HepG2 (cell line): ENCODE data around the gene MRGPRX4.

ENCODE experiments used
- CBFB ChIP-seq: sonication (generic); formaldehyde crosslinking; IDR thresholded peaks from 2 replicates; pipeline ENCODE4 v1.4.0; 2020; ENCODE audit warnings: missing genetic modification reagents
- CREB1 ChIP-seq, 2 experiments: fragments of 450-650 bp in 1 of 2; IDR thresholded peaks; 2 replicates each; pipeline ENCODE4 v1.6.1; 2016 to 2017; ENCODE audit warnings: control low read depth in 1 of 2, mild to moderate bottlenecking in 1 of 2, missing compliant biosample characterization in 1 of 2, missing genetic modification characterization in 1 of 2
- SOX6 ChIP-seq, 2 experiments: fragments of 450-650 bp in 1 of 2; sonication (generic) in 1 of 2; formaldehyde crosslinking in 1 of 2; IDR thresholded peaks; 2 replicates each; pipeline versions ENCODE4 v1.4.0 to v1.6.1; 2017 to 2020; ENCODE audit warnings: antibody characterized with exemption in 1 of 2, mild to moderate bottlenecking in 1 of 2, missing genetic modification reagents in 1 of 2
- TF ChIP-seq, protein P1 (sequence below): sonication (generic); formaldehyde crosslinking; IDR thresholded peaks from 2 replicates; pipeline ENCODE4 v1.5.0; 2020; ENCODE audit warnings: mild to moderate bottlenecking, missing genetic modification reagents, moderate library complexity
- TF ChIP-seq, protein P2 (sequence below): sonication (generic); formaldehyde crosslinking; IDR thresholded peaks from 2 replicates; pipeline ENCODE4 v1.8.1; 2022; ENCODE audit warnings: low read depth, mild to moderate bottlenecking, missing genetic modification reagents
- TF ChIP-seq, protein P3 (sequence below): sonication (generic); formaldehyde crosslinking; conservative IDR thresholded peaks from 2 replicates; pipeline ENCODE4 v1.4.0; 2020; ENCODE audit warnings: missing genetic modification reagents

DNA sequence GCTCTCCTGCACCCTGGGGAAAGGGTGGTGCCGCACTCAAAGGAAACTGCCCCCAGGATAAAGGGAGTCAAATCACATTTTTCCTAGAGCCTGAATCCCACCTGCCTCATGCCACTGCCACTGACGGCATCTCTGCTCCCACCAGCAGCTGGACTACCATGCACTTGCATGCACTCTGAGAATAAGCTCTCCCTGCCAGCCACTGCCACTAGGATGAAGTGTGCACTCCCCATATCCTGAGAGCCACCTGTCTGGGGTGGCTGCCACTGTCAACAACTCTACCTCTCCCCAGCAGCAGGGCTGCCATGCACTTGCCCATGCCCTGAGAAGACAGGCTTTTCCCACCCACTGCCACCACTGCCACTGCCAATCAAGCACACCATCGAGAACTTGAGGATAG is 31.6 kb downstream of the MRGPRX4 start:
- no peak for TF ChIP-seq CREB1 (IDR thresholded peaks at IDR 0.05)
- TF ChIP-seq CREB1 (CRISPR knock-in tag; IDR thresholded peaks at IDR 0.05): no peak
- TF ChIP-seq, protein P1, sequence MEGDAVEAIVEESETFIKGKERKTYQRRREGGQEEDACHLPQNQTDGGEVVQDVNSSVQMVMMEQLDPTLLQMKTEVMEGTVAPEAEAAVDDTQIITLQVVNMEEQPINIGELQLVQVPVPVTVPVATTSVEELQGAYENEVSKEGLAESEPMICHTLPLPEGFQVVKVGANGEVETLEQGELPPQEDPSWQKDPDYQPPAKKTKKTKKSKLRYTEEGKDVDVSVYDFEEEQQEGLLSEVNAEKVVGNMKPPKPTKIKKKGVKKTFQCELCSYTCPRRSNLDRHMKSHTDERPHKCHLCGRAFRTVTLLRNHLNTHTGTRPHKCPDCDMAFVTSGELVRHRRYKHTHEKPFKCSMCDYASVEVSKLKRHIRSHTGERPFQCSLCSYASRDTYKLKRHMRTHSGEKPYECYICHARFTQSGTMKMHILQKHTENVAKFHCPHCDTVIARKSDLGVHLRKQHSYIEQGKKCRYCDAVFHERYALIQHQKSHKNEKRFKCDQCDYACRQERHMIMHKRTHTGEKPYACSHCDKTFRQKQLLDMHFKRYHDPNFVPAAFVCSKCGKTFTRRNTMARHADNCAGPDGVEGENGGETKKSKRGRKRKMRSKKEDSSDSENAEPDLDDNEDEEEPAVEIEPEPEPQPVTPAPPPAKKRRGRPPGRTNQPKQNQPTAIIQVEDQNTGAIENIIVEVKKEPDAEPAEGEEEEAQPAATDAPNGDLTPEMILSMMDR: no peak
- TF ChIP-seq SOX6 (IDR thresholded peaks at IDR 0.05): no peak
- TF ChIP-seq SOX6 (CRISPR knock-in tag; IDR thresholded peaks at IDR 0.05): no peak
- TF ChIP-seq, protein P2, sequence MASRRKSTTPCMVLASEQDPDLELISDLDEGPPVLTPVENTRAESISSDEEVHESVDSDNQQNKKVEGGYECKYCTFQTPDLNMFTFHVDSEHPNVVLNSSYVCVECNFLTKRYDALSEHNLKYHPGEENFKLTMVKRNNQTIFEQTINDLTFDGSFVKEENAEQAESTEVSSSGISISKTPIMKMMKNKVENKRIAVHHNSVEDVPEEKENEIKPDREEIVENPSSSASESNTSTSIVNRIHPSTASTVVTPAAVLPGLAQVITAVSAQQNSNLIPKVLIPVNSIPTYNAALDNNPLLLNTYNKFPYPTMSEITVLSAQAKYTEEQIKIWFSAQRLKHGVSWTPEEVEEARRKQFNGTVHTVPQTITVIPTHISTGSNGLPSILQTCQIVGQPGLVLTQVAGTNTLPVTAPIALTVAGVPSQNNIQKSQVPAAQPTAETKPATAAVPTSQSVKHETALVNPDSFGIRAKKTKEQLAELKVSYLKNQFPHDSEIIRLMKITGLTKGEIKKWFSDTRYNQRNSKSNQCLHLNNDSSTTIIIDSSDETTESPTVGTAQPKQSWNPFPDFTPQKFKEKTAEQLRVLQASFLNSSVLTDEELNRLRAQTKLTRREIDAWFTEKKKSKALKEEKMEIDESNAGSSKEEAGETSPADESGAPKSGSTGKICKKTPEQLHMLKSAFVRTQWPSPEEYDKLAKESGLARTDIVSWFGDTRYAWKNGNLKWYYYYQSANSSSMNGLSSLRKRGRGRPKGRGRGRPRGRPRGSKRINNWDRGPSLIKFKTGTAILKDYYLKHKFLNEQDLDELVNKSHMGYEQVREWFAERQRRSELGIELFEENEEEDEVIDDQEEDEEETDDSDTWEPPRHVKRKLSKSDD (CRISPR knock-in tag): no peak
- TF ChIP-seq, protein P3, sequence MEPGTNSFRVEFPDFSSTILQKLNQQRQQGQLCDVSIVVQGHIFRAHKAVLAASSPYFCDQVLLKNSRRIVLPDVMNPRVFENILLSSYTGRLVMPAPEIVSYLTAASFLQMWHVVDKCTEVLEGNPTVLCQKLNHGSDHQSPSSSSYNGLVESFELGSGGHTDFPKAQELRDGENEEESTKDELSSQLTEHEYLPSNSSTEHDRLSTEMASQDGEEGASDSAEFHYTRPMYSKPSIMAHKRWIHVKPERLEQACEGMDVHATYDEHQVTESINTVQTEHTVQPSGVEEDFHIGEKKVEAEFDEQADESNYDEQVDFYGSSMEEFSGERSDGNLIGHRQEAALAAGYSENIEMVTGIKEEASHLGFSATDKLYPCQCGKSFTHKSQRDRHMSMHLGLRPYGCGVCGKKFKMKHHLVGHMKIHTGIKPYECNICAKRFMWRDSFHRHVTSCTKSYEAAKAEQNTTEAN (CRISPR knock-in tag): no peak
- TF ChIP-seq CBFB (CRISPR knock-in tag): no peak
